ENCODE data around the gene ZBTB44.

DNA sequence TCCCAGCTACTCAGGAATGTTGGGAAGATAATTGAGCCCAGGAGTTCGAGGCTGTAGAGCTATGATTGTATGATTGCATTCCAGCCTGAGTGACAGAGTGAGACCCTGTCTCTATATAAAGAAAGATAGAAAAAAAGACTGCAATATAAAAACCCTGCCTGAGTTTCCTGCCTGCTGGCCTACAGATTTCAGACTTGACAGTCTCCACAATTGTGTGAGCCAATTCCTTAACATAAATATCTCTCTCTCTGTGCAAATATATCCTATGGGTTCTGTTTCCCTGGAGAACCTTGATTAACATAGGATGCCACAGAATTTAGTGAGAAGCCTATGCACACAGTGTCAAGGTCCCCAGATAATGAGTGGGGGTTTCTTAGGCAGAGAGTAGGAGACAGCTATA lies 32.5 kb upstream of the ZBTB44 start:
- no peak for TF ChIP-seq CTCF (conservative IDR thresholded peaks at IDR 0.05; ENCODE audit: low read depth, low read length)
- no peak for TF ChIP-seq EZH2 (IDR thresholded peaks at IDR 0.05; ENCODE audit: low read length, unreplicated experiment)

Data from PC-3 (cell line).